ENCODE measurements around the gene GPC6.

DNA sequence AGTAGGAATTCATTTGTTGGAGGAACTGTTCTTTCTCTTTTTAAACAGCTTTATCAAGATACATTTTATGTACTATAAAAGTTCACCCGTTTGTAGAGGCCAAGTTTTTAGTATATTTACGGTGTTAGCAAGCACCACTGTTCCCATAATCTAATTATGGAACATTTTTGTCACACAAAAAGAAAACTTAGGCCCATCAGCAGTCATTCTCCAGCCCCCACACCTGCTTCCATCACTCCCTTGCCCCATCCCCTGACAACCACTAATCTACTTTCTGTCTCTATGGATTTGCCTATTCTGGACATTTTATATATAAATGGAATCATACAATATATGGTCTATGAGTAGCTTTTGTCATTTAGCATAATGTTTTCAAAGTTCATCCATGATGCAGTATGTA is 787.9 kb downstream of the GPC6 start:
- TF ChIP-seq, protein P1, sequence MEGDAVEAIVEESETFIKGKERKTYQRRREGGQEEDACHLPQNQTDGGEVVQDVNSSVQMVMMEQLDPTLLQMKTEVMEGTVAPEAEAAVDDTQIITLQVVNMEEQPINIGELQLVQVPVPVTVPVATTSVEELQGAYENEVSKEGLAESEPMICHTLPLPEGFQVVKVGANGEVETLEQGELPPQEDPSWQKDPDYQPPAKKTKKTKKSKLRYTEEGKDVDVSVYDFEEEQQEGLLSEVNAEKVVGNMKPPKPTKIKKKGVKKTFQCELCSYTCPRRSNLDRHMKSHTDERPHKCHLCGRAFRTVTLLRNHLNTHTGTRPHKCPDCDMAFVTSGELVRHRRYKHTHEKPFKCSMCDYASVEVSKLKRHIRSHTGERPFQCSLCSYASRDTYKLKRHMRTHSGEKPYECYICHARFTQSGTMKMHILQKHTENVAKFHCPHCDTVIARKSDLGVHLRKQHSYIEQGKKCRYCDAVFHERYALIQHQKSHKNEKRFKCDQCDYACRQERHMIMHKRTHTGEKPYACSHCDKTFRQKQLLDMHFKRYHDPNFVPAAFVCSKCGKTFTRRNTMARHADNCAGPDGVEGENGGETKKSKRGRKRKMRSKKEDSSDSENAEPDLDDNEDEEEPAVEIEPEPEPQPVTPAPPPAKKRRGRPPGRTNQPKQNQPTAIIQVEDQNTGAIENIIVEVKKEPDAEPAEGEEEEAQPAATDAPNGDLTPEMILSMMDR (IDR thresholded peaks at IDR 0.05; ENCODE audit: insufficient read depth, low read depth, low read length) = no peak
- TF ChIP-seq EZH2 (IDR thresholded peaks at IDR 0.05; ENCODE audit: insufficient read depth, low read length) = no peak

All from astrocyte (in vitro differentiated cells and primary cell).